ENCODE results near the gene CYTH3. TPM values are rescaled to one million over a fixed set of nuclear protein-coding genes. Genes with fewer than 3 reads are reported as not detected.
"Not testable (repeated sequence)": the region's sequence is repeated elsewhere in the genome, so short reads cannot be mapped to it uniquely, and the experiment has no call there.

The CYTH3 gene
- total and polyA plus RNA-seq, 9 of the 15 experiments (the other 6 are each of a cell fraction or from before 2014, with no cell fraction given) = 0.25 to 15.2 (median 11.4) TPM

- FAIRE-seq; H3K79me2 ChIP-seq (ENCODE audit: control insufficient read depth, insufficient read depth, low read length); H3K27me3 ChIP-seq (ENCODE audit: control insufficient read depth in 2 of 2, insufficient read depth in 2 of 2, low read length in 2 of 2); H3K9me1 ChIP-seq (ENCODE audit: control insufficient read depth, insufficient read depth, low read length); H3K9ac ChIP-seq (ENCODE audit: insufficient read depth in 1 of 2, low read depth in 2 of 2, low read length in 2 of 2); intact Hi-C loops (cut with micrococcal nuclease); H3K27ac ChIP-seq (ENCODE audit: extremely low read depth, low read depth, low read length); ATAC-seq; H2AFZ ChIP-seq (ENCODE audit: low read depth, low read length); H3K4me2 ChIP-seq (ENCODE audit: insufficient read depth, low read length); BruUV-seq (replicated peaks); DNase-seq (ENCODE audit: extremely low read depth in 1 of 4, low spot score in 3 of 4); H3K9me3 ChIP-seq (replicated peaks; ENCODE audit: control insufficient read depth, insufficient read depth, low read depth, low read length); H3K4me3 ChIP-seq; in situ Hi-C loops (cut with MboI); CTCF ChIA-PET (ENCODE audit: low intra/inter-chr PET ratio); H4K20me1 ChIP-seq (replicated peaks; ENCODE audit: control insufficient read depth, insufficient read depth, low read length); H3K4me1 ChIP-seq (replicated peaks in 1 of 2; ENCODE audit: control insufficient read depth in 2 of 2, insufficient read depth in 2 of 2, low read length in 2 of 2): not testable (repeated sequence)
- POLR2A ChIA-PET = interaction anchor here (0.6 to 1.0 kb wide), 3 partner anchors 39 to 240 kb away, joined by 3 read pairs; no protein-coding TSS in a partner anchor
- WGBS (ENCODE audit: insufficient coverage, low coverage, missing lambda C conversion rate) = 96% methylated on average over 12 of the region's 12 CpGs
- H3K36me3 ChIP-seq (ENCODE audit: control insufficient read depth, insufficient read depth, low read length) = peaks cover 92% of the 10 kb centered on the region
These were observed 120.9 kb downstream of the CYTH3 start for GRCh38 chr7:6151527-6151926.

DNA sequence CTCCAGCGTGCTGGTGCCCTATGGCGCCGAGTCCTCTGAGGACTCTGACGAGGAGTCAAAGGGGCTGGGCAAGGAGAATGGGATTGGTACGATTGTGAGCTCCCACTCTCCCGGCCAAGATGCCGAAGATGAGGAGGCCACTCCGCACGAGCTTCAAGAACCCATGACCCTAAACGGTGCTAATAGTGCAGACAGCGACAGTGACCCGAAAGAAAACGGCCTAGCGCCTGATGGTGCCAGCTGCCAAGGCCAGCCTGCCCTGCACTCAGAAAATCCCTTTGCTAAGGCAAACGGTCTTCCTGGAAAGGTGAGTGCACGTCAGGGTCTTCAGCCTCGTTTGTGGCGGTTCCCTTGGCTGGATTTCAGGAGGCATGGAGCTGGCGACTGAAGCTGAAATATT is 122.4 kb downstream of the CYTH3 start:
- Histone ChIP-seq H3K27me3 (ENCODE audit: control insufficient read depth in 2 of 2, insufficient read depth in 2 of 2, low read length in 2 of 2) (no peaks in the 10 kb centered on the region), H3K9me3 (replicated peaks; ENCODE audit: control insufficient read depth, insufficient read depth, low read depth, low read length) (no peaks in the 10 kb centered on the region; the same call in 1 of the 2 replicates), H3K4me3 (no peak overlapping the region), H3K36me3 (ENCODE audit: control insufficient read depth, insufficient read depth, low read length) (peaks cover 93% of the 10 kb centered on the region), H3K4me2 (ENCODE audit: insufficient read depth, low read length) (no peak overlapping the region), H3K27ac (ENCODE audit: extremely low read depth, low read depth, low read length) (no peak overlapping the region), H3K9me1 (ENCODE audit: control insufficient read depth, insufficient read depth, low read length) (no peaks in the 10 kb centered on the region), H2AFZ (ENCODE audit: low read depth, low read length) (no peak overlapping the region), H3K9ac (ENCODE audit: insufficient read depth in 1 of 2, low read depth in 2 of 2, low read length in 2 of 2) (no peak overlapping the region), H3K4me1 (replicated peaks in 1 of 2; ENCODE audit: control insufficient read depth in 2 of 2, insufficient read depth in 2 of 2, low read length in 2 of 2) (no peaks in the 10 kb centered on the region), H3K79me2 (ENCODE audit: control insufficient read depth, insufficient read depth, low read length) (no peaks in the 10 kb centered on the region), H4K20me1 (replicated peaks; ENCODE audit: control insufficient read depth, insufficient read depth, low read length) (no peaks in the 10 kb centered on the region)
- no TSS peak for BruUV-seq (replicated peaks)
- in situ Hi-C loops (cut with MboI) (no loop called here), intact Hi-C loops (cut with micrococcal nuclease) (no loop called here)
- 92% methylated on average over 16 of the region's 19 CpGs for WGBS (ENCODE audit: insufficient coverage, low coverage, missing lambda C conversion rate)
- FAIRE-seq (no peak), DNase-seq (ENCODE audit: extremely low read depth in 1 of 4, low spot score in 3 of 4) (no peak), ATAC-seq (no peak)
- CTCF ChIA-PET (ENCODE audit: low intra/inter-chr PET ratio) = no interaction called here
- no peak for TF ChIP-seq CBFA2T3 (IDR thresholded peaks at IDR 0.05)
- POLR2A ChIA-PET = interaction anchor here (0.8 kb wide), 1 partner anchor 10 kb away, joined by 3 read pairs; no protein-coding TSS in a partner anchor

Data from K562 (cell line).